HepG2 (cell line): ENCODE measurements around the gene PLA2G4D. TPM values are rescaled to one million over a fixed set of nuclear protein-coding genes. Genes with fewer than 3 reads are reported as not detected.
A peak's percentile ranks its signal among the peaks of the same experiment; 100 is the strongest.

ENCODE experiments used
- ATF7 ChIP-seq, 2 experiments: fragments of 450-650 bp in 1 of 2; sonication (generic) in 1 of 2; formaldehyde crosslinking in 1 of 2; IDR thresholded peaks; 2 replicates each; pipeline versions ENCODE4 v1.4.0 to v1.6.1; 2016 to 2020; ENCODE audit warnings: antibody characterized with exemption in 1 of 2, mild to moderate bottlenecking in 1 of 2, missing genetic modification reagents in 1 of 2
- HDAC2 ChIP-seq: sonication (generic); formaldehyde crosslinking; IDR thresholded peaks from 2 replicates; pipeline ENCODE4 v1.4.0; 2020; ENCODE audit warnings: missing genetic modification reagents
- HMG20B ChIP-seq: conservative IDR thresholded peaks from 2 replicates; pipeline ENCODE4 v1.6.1; 2016; ENCODE audit warnings: missing genetic modification reagents, missing compliant biosample characterization
- HMGA1 ChIP-seq: sonication (generic); formaldehyde crosslinking; conservative IDR thresholded peaks from 2 replicates; pipeline ENCODE4 v1.4.0; 2020; ENCODE audit warnings: missing genetic modification reagents
- IRF2 ChIP-seq: IDR thresholded peaks from 2 replicates; pipeline ENCODE4 v1.6.1; 2018; ENCODE audit warnings: missing genetic modification reagents, missing compliant biosample characterization
- KAT2B ChIP-seq: fragments of 150-350 bp; IDR thresholded peaks from 2 replicates; pipeline ENCODE4 v1.6.1; 2014; ENCODE audit warnings: low read depth, low read length, borderline replicate concordance
- LBX2 ChIP-seq: sonication (generic); formaldehyde crosslinking; IDR thresholded peaks from 2 replicates; pipeline ENCODE4 v1.5.0; 2020; ENCODE audit warnings: missing genetic modification reagents, mild to moderate bottlenecking, borderline replicate concordance
- NAIF1 ChIP-seq: sonication (generic); formaldehyde crosslinking; IDR thresholded peaks from 2 replicates; pipeline ENCODE4 v1.5.0; 2020; ENCODE audit warnings: mild to moderate bottlenecking, missing genetic modification reagents, borderline replicate concordance
- NFKBIZ ChIP-seq: IDR thresholded peaks from 2 replicates; pipeline ENCODE4 v1.6.1; 2018; ENCODE audit warnings: missing genetic modification reagents, missing compliant biosample characterization
- PBX2 ChIP-seq: IDR thresholded peaks from 2 replicates; pipeline ENCODE4 v1.6.1; 2016; ENCODE audit warnings: control low read depth
- RELA ChIP-seq: sonication (generic); formaldehyde crosslinking; IDR thresholded peaks from 2 replicates; pipeline ENCODE4 v1.4.0; 2020; ENCODE audit warnings: missing genetic modification reagents
- SAP130 ChIP-seq: IDR thresholded peaks from 2 replicates; pipeline ENCODE4 v1.6.1; 2016; ENCODE audit warnings: low read depth
- SP2 ChIP-seq: sonication (generic); formaldehyde crosslinking; IDR thresholded peaks from 2 replicates; pipeline ENCODE4 v1.5.1; 2020; ENCODE audit warnings: mild to moderate bottlenecking, missing genetic modification reagents
- ZFP36L2 ChIP-seq: sonication (generic); formaldehyde crosslinking; IDR thresholded peaks from 2 replicates; pipeline ENCODE4 v1.4.0; 2020; ENCODE audit warnings: missing genetic modification reagents
- ZMYM3 ChIP-seq: sonication (generic); formaldehyde crosslinking; IDR thresholded peaks from 2 replicates; pipeline ENCODE4 v1.5.1; 2020; ENCODE audit warnings: mild to moderate bottlenecking, missing genetic modification reagents
- ZNF101 ChIP-seq: sonication (generic); formaldehyde crosslinking; IDR thresholded peaks from 2 replicates; pipeline ENCODE4 v1.4.0; 2020; ENCODE audit warnings: mild to moderate bottlenecking, low read depth, missing genetic modification reagents, borderline replicate concordance
- ZNF3 ChIP-seq: IDR thresholded peaks from 2 replicates; pipeline ENCODE4 v1.7.0; 2017; ENCODE audit warnings: inconsistent platforms
- ZNF367 ChIP-seq: sonication (generic); formaldehyde crosslinking; IDR thresholded peaks from 2 replicates; pipeline ENCODE4 v1.4.0; 2020; ENCODE audit warnings: missing genetic modification reagents, borderline replicate concordance
- ZNF619 ChIP-seq: sonication (generic); formaldehyde crosslinking; IDR thresholded peaks from 2 replicates; pipeline ENCODE4 v1.4.0; 2020; ENCODE audit warnings: mild to moderate bottlenecking, missing genetic modification reagents
- ZNF720 ChIP-seq: sonication (generic); formaldehyde crosslinking; IDR thresholded peaks from 2 replicates; pipeline ENCODE4 v1.4.0; 2020; ENCODE audit warnings: missing genetic modification reagents
- ZNF775 ChIP-seq: sonication (generic); formaldehyde crosslinking; IDR thresholded peaks from 2 replicates; pipeline ENCODE4 v1.4.0; 2020; ENCODE audit warnings: missing genetic modification reagents, mild to moderate bottlenecking, moderate library complexity, borderline replicate concordance
- polyA plus RNA-seq, 8 experiments: library from polyadenylated mRNA; depleted of rRNA in 3 of 8; stranded (reverse) in 7 of 8; unstranded in 1 of 8; fragments of >200 nt; fragmentation: Illumina TruSeq in 4 of 8; extraction: Trizol in 4 of 8; gene quantifications; 2 replicates each; pipeline versions ENCODE4 v1.2.1 to v1.2.3, GENCODE V29; 2011 to 2016; ENCODE audit warnings: low read depth in 4 of 8, missing spikeins in 1 of 8, mixed read lengths in 1 of 8; ENCODE audit not compliant: insufficient read depth in 1 of 8
- total RNA-seq, 5 experiments: library from RNA; depleted of rRNA; stranded (reverse); fragments of >200 nt; fragmentation: Illumina TruSeq; extraction: Trizol; gene quantifications; 2 replicates each; pipeline ENCODE4 v1.2.3, GENCODE V29; 2016; ENCODE audit warnings: low read depth in 1 of 5
- TF ChIP-seq, protein P1 (sequence below): sonication (generic); formaldehyde crosslinking; IDR thresholded peaks from 2 replicates; pipeline ENCODE4 v1.8.0; 2022; ENCODE audit warnings: missing genetic modification reagents, low read depth, mild to moderate bottlenecking, borderline replicate concordance
- TF ChIP-seq, protein P2 (sequence below): sonication (generic); formaldehyde crosslinking; IDR thresholded peaks from 2 replicates; pipeline ENCODE4; 2020; ENCODE audit warnings: missing genetic modification reagents, mild to moderate bottlenecking, borderline replicate concordance

The PLA2G4D gene
- total and polyA plus RNA-seq, 2 of the 13 experiments (the other 11 are each of a cell fraction or from before 2014, with no cell fraction given) = 0.04 to 0.21 TPM

DNA sequence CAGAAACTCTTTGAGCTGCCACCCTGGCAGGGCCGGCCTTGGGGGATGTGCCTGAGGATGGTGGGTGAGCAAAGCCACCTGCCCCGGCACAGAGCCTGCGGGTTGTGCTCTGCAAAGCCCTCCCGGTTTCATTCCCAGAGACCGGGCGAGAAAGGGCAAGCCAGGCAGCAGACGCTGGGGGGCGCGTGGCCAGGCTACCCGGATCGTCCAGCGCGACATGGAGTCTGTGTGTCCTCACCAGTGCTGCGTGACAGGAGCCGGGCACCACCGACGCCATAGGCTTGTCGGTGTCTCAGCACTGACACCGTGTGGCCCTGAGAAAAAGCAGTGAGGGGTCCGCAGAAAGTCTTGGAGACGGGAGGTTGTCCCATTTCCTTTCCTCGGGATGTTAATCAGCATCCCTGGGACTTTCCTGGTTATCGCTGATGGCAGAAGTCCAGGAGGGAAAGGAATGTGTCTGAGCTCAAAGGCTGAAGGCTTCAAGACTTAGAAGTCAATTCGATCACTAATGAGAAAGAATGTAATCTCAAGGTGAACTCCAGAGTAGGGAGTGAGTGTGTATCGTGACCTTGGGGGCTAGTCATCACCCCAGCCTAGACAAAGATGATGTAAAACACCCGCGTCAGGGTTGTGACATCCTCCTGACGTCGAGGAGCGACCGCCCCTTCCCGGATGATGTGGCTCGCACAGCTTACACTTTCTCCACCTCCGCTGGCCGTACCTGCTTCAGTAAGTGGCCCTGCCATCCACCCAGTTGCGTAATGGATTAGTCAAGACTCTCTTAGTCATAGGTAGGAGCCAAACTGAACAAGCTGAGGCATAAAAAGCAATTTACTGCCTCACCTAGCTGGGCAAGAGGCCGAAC is 37.2 kb downstream of the PLA2G4D start (continued):
- TF ChIP-seq HMG20B (CRISPR knock-in tag) = no peak
- TF ChIP-seq NFKBIZ = no peak
- TF ChIP-seq, protein P1, sequence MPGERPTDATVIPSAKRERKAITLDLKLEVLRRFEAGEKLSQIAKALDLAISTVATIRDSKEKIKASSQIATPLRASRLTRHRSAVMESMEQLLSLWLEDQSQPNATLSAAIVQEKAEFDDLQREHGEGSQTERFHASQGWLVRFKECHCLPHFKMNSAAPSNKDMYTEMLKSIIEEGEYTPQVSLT (CRISPR knock-in tag) = no peak
- TF ChIP-seq LBX2 (CRISPR knock-in tag) = no peak
- TF ChIP-seq KAT2B = no peak
- no peak for TF ChIP-seq HMGA1 (CRISPR knock-in tag)
- no peak; the same call in 1 of the 2 replicates for TF ChIP-seq ZNF619
- no peak for TF ChIP-seq ZNF775 (CRISPR knock-in tag)
- no peak for TF ChIP-seq PBX2 (CRISPR knock-in tag)
- TF ChIP-seq ZMYM3 (CRISPR knock-in tag) = no peak; the same call in 1 of the 2 replicates
- TF ChIP-seq RELA = no peak
- no peak for TF ChIP-seq ZNF367 (CRISPR knock-in tag)
- TF ChIP-seq SP2 (CRISPR knock-in tag) = no peak
- no peak for TF ChIP-seq ZNF3 (CRISPR knock-in tag)
- no peak for TF ChIP-seq ATF7 (IDR thresholded peaks at IDR 0.05)
- no peak for TF ChIP-seq ATF7 (CRISPR knock-in tag; IDR thresholded peaks at IDR 0.05)
- no peak for TF ChIP-seq ZFP36L2 (CRISPR knock-in tag)
- TF ChIP-seq SAP130 (CRISPR knock-in tag) = peak; percentile 50; the same call in 1 of the 2 replicates
- TF ChIP-seq IRF2 (CRISPR knock-in tag) = peak; percentile 16; the same call in 1 of the 2 replicates
- no peak; the same call in 1 of the 2 replicates for TF ChIP-seq HDAC2
- TF ChIP-seq, protein P2, sequence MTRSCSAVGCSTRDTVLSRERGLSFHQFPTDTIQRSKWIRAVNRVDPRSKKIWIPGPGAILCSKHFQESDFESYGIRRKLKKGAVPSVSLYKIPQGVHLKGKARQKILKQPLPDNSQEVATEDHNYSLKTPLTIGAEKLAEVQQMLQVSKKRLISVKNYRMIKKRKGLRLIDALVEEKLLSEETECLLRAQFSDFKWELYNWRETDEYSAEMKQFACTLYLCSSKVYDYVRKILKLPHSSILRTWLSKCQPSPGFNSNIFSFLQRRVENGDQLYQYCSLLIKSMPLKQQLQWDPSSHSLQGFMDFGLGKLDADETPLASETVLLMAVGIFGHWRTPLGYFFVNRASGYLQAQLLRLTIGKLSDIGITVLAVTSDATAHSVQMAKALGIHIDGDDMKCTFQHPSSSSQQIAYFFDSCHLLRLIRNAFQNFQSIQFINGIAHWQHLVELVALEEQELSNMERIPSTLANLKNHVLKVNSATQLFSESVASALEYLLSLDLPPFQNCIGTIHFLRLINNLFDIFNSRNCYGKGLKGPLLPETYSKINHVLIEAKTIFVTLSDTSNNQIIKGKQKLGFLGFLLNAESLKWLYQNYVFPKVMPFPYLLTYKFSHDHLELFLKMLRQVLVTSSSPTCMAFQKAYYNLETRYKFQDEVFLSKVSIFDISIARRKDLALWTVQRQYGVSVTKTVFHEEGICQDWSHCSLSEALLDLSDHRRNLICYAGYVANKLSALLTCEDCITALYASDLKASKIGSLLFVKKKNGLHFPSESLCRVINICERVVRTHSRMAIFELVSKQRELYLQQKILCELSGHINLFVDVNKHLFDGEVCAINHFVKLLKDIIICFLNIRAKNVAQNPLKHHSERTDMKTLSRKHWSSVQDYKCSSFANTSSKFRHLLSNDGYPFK (CRISPR knock-in tag) = peak; percentile 52; the same call in 1 of the 2 replicates
- no peak for TF ChIP-seq ZNF720
- no peak for TF ChIP-seq ZNF101
- no peak for TF ChIP-seq NAIF1 (CRISPR knock-in tag)
